Endothelial cell of umbilical vein (primary cell): ENCODE results near the gene ZDHHC24. TPM values are rescaled to one million over a fixed set of nuclear protein-coding genes. Genes with fewer than 3 reads are reported as not detected.

ENCODE experiments used
- BruUV-seq: library from RNA; stranded (reverse); fragments of 400-500 nt; replicated peaks from 2 replicates; lab custom pipeline; 2021; lab: Mats Ljungman, UMichigan
- CTCF ChIA-PET: fragments of 300-600, 350-600 bp; sonication (Branson Sonifier 250); formaldehyde crosslinking; loops from one replicate; lab custom pipeline; 2021; ENCODE audit warnings: antibody characterized with exemption, inconsistent platforms; lab: Charles Lee
- POLR2A ChIA-PET: fragments of 300-600, 350-600 bp; sonication (Branson Sonifier 250); formaldehyde crosslinking; loops from one replicate; lab custom pipeline; 2021; ENCODE audit warnings: antibody characterized with exemption, inconsistent platforms; lab: Charles Lee
- DNase-seq: peaks from one replicate; pipeline ENCODE4 v3.0.0-alpha.2; 2011; ENCODE audit warnings: low read depth, low spot score
- FAIRE-seq: peaks from 2 replicates; lab custom pipeline; 2011; peaks lifted over from hg19 to GRCh38; lab: Jason Lieb, UNC
- H2AFZ ChIP-seq: 2 replicates; pipeline ENCODE4 v1.6.0; 2012; ENCODE audit warnings: low read depth, low read length, control low read depth, inconsistent platforms
- H3K27ac ChIP-seq: 2 replicates; pipeline ENCODE4 v1.5.1; 2011; ENCODE audit warnings: low read depth, mild to moderate bottlenecking, control low read depth, low read length, moderate library complexity; ENCODE audit not compliant: insufficient read depth
- H3K27me3 ChIP-seq, 2 experiments: 2 replicates each; pipeline versions ENCODE4 v1.6.0 to v1.6.1; 2011; ENCODE audit warnings: low read length in 2 of 2, mixed read lengths in 1 of 2; ENCODE audit not compliant: control insufficient read depth in 2 of 2, insufficient read depth in 2 of 2
- H3K36me3 ChIP-seq, 2 experiments: 2 replicates in 1 of 2; 3 replicates in 1 of 2; pipeline ENCODE4 v1.5.1; 2011; ENCODE audit warnings: low read length in 2 of 2, mild to moderate bottlenecking in 1 of 2, moderate library complexity in 1 of 2; ENCODE audit not compliant: control insufficient read depth in 2 of 2, insufficient read depth in 2 of 2; ENCODE audit errors: extremely low read depth in 1 of 2
- H3K4me1 ChIP-seq: 3 replicates; pipeline ENCODE4 v1.5.1; 2011; ENCODE audit warnings: mild to moderate bottlenecking, low read length; ENCODE audit not compliant: control insufficient read depth, insufficient read depth; ENCODE audit errors: extremely low read depth
- H3K4me2 ChIP-seq: 2 replicates; pipeline ENCODE4 v1.6.1; 2011; ENCODE audit warnings: low read length, control low read depth, mixed read lengths; ENCODE audit not compliant: insufficient read depth
- H3K4me3 ChIP-seq, 3 experiments: fragments of 200-600 bp in 1 of 3; sonication (generic), shearing (Covaris generic) in 1 of 3; replicated peaks in 1 of 3; 2 replicates each; pipeline ENCODE4 v1.5.1; 2011 to 2016; ENCODE audit warnings: control low read depth in 3 of 3, low read length in 3 of 3, mild to moderate bottlenecking in 2 of 3, inconsistent platforms in 1 of 3, low read depth in 1 of 3, moderate library complexity in 1 of 3; ENCODE audit not compliant: insufficient read depth in 1 of 3
- H3K79me2 ChIP-seq: 2 replicates; pipeline ENCODE4 v1.6.0; 2012; ENCODE audit warnings: low read length, inconsistent platforms; ENCODE audit not compliant: control insufficient read depth, insufficient read depth
- H3K9ac ChIP-seq: replicated peaks from 2 replicates; pipeline ENCODE3; 2011; ENCODE audit warnings: low read length, control low read depth; ENCODE audit not compliant: insufficient read depth; ENCODE audit errors: extremely low read depth
- H3K9me1 ChIP-seq: replicated peaks from 3 replicates; pipeline ENCODE4 v1.6.0; 2011; ENCODE audit warnings: mild to moderate bottlenecking, low read length; ENCODE audit not compliant: control insufficient read depth, insufficient read depth; ENCODE audit errors: extremely low read depth
- H3K9me3 ChIP-seq: replicated peaks from 2 replicates; pipeline ENCODE4 v1.5.1; 2012; ENCODE audit warnings: low read length, inconsistent platforms; ENCODE audit not compliant: control insufficient read depth, insufficient read depth
- H4K20me1 ChIP-seq: replicated peaks from 2 replicates; pipeline ENCODE3; 2011; ENCODE audit warnings: mild to moderate bottlenecking, low read length; ENCODE audit not compliant: control insufficient read depth, insufficient read depth; ENCODE audit errors: extremely low read depth
- FOS ChIP-seq: IDR thresholded peaks from 2 replicates; pipeline ENCODE4 v1.6.1; 2011; ENCODE audit warnings: mild to moderate bottlenecking, low read length, moderate library complexity, borderline replicate concordance; ENCODE audit not compliant: insufficient read depth
- JUN ChIP-seq: IDR thresholded peaks from 2 replicates; pipeline ENCODE4 v1.6.1; 2011; ENCODE audit warnings: borderline replicate concordance, low read depth; ENCODE audit not compliant: insufficient read length, insufficient read depth
- MYC ChIP-seq: IDR thresholded peaks from one replicate; pipeline ENCODE4 v1.6.1; 2011; ENCODE audit warnings: mild to moderate bottlenecking, low read depth, low read length
- dilution Hi-C: fragments of 300-500 bp; cut with MboI; formaldehyde crosslinking; loops from one replicate; pipeline ENCODE4 v1.15.0; 2019; ENCODE audit warnings: low sequenced_read_pairs; ENCODE audit not compliant: extremely low pct_ligation_motif_present
- intact Hi-C: fragments of 100-400 bp; cut with micrococcal nuclease; formaldehyde crosslinking; loops from one replicate; pipeline ENCODE4 v1.10.0; 2022
- polyA plus RNA-seq, 4 experiments: library from polyadenylated mRNA; depleted of rRNA in 3 of 4; stranded (reverse) in 3 of 4; unstranded in 1 of 4; fragments of >200 nt; gene quantifications; 2 replicates each; pipeline versions ENCODE4 v1.2.1 to v1.2.3, GENCODE V29; 2011 to 2012; ENCODE audit warnings: missing spikeins in 1 of 4
- total RNA-seq: library from RNA; stranded (reverse); gene quantifications from 2 replicates; pipeline ENCODE4 v1.2.3, GENCODE V29; 2021
- TF ChIP-seq, protein P1 (sequence below), 2 donors: IDR thresholded peaks; 1 replicate in 1 of 2; 2 replicates in 1 of 2; pipeline ENCODE4 v1.5.1; 2011; ENCODE audit warnings: low read length in 2 of 2, mild to moderate bottlenecking in 2 of 2, moderate library complexity in 2 of 2, control low read depth in 1 of 2, inconsistent platforms in 1 of 2, low read depth in 1 of 2; ENCODE audit not compliant: insufficient read depth in 1 of 2; ENCODE audit errors: extremely low read depth in 1 of 2

Gene ZDHHC24
- total and polyA plus RNA-seq, 2 donors (not counting 3 experiments of a cell fraction or from before 2014, with no cell fraction given) = 20.1 to 21.1 TPM

DNA sequence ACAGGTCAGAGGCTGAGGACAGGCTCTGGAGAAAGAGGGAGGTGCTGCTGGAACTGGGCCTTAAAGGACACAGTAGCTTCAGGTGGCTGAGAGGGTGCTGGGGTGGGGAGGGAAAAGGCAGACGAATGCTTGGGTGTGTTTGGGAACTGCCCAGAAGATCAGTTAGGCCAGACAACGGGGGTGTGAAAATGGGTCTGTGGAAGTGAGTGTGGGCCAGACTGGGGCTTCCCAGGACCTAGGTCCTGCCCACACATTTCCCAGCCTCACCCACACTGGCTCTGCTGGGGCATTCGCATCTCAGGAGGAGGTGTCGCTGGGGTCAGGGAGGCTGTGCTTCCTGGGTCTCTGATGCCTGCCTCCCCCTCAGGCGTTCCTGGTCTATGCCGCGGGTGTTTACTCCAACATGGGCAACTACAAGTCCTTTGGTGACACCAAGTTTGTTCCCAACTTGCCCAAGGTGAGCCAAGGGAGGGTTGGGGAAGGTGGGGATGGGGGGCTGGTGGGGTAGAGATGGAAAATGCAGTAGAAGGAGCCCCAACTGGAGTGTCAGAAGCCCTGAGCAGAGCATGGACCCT, 61.0 kb downstream of the ZDHHC24 start:
- no peak for FAIRE-seq
- peaks cover 4% of the 10 kb centered on the region for H3K4me1 ChIP-seq
- intact Hi-C loops = no loop called here
- peaks cover 0 to 13% of the 10 kb centered on the region in 2 experiments for H3K36me3 ChIP-seq
- no TSS peak for BruUV-seq
- H3K9me3 ChIP-seq = no peaks in the 10 kb centered on the region
- no peak overlapping the region for H2AFZ ChIP-seq
- dilution Hi-C loops = no loop called here
- CTCF ChIA-PET = interaction anchor here (1.7 kb wide), 1 partner anchor 194 kb away, joined by 6 read pairs; no protein-coding TSS in a partner anchor
- H3K9ac ChIP-seq = no peak overlapping the region
- H3K9me1 ChIP-seq = no peaks in the 10 kb centered on the region
- TF ChIP-seq, protein P1, sequence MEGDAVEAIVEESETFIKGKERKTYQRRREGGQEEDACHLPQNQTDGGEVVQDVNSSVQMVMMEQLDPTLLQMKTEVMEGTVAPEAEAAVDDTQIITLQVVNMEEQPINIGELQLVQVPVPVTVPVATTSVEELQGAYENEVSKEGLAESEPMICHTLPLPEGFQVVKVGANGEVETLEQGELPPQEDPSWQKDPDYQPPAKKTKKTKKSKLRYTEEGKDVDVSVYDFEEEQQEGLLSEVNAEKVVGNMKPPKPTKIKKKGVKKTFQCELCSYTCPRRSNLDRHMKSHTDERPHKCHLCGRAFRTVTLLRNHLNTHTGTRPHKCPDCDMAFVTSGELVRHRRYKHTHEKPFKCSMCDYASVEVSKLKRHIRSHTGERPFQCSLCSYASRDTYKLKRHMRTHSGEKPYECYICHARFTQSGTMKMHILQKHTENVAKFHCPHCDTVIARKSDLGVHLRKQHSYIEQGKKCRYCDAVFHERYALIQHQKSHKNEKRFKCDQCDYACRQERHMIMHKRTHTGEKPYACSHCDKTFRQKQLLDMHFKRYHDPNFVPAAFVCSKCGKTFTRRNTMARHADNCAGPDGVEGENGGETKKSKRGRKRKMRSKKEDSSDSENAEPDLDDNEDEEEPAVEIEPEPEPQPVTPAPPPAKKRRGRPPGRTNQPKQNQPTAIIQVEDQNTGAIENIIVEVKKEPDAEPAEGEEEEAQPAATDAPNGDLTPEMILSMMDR (IDR thresholded peaks at IDR 0.05; ENCODE audit: extremely low read depth in 1 of 2, insufficient read depth in 1 of 2, low read depth in 1 of 2, low read length in 2 of 2) = no peak
- TF ChIP-seq JUN (no peak), MYC (no peak), FOS (no peak)
- DNase-seq = no peak
- H3K27ac ChIP-seq = no peak overlapping the region
- no peak overlapping the region for H3K4me3 ChIP-seq
- H4K20me1 ChIP-seq = no peaks in the 10 kb centered on the region
- H3K4me2 ChIP-seq = no peak overlapping the region
- H3K27me3 ChIP-seq = no peaks in the 10 kb centered on the region
- H3K79me2 ChIP-seq = no peaks in the 10 kb centered on the region
- POLR2A ChIA-PET = no interaction called here
